Transverse colon (tissue), 4 donors: ENCODE measurements around the gene L3HYPDH. TPM values are rescaled to one million over a fixed set of nuclear protein-coding genes. Genes with fewer than 3 reads are reported as not detected.
A peak's percentile ranks its signal among the peaks of the same experiment; 100 is the strongest.

Experiments used
- DNase-seq: peaks from one replicate; pipeline ENCODE4 v3.0.0-alpha.2; 2019
- H3K27ac ChIP-seq, 4 donors: fragments of 200-600 bp; sonication (generic); 2 replicates each; pipeline ENCODE4 v1.5.1; 2016 to 2018; ENCODE audit warnings: inconsistent platforms in 4 of 4
- H3K27me3 ChIP-seq: fragments of 200-600 bp; sonication (generic); 2 replicates; pipeline ENCODE4 v1.5.1; 2017; ENCODE audit warnings: inconsistent platforms
- H3K36me3 ChIP-seq, 4 donors: fragments of 200-600 bp; sonication (generic); 2 replicates each; pipeline ENCODE4 v1.5.1; 2017 to 2019; ENCODE audit warnings: inconsistent platforms in 4 of 4
- H3K4me1 ChIP-seq, 4 donors: fragments of 200-600 bp; sonication (generic); 2 replicates each; pipeline ENCODE4 v1.5.1; 2017 to 2020; ENCODE audit warnings: inconsistent platforms in 4 of 4
- H3K4me3 ChIP-seq, 4 donors: fragments of 200-600 bp; sonication (generic); 1 replicate in 1 of 4; 2 replicates in 3 of 4; pipeline versions ENCODE4 v1.5.1 to v1.6.1; 2017 to 2019; ENCODE audit warnings: inconsistent platforms in 4 of 4
- H3K9me3 ChIP-seq, 2 donors: fragments of 200-600 bp; sonication (generic); 2 replicates each; pipeline ENCODE4 v1.5.1; 2017 to 2019; ENCODE audit warnings: inconsistent platforms in 2 of 2
- EP300 ChIP-seq: sonication (generic); formaldehyde crosslinking; IDR thresholded peaks from one replicate; pipeline ENCODE4 v1.6.1; 2017; ENCODE audit warnings: antibody characterized with exemption, low read depth
- POLR2A ChIP-seq: fragments of 450-650 bp; IDR thresholded peaks from one replicate; pipeline ENCODE4 v1.6.1; 2016; ENCODE audit warnings: antibody characterized with exemption, mild to moderate bottlenecking, moderate library complexity
- POLR2AphosphoS5 ChIP-seq, 3 donors: sonication (generic); formaldehyde crosslinking; IDR thresholded peaks; one replicate each; pipeline ENCODE4 v1.6.1; 2016; ENCODE audit warnings: antibody characterized with exemption in 3 of 3
- WGBS, 2 donors: methylation state at CpG; one replicate each; pipeline ENCODE4 v1.1.5; 2018; ENCODE audit warnings: low coverage in 1 of 2; 5-methylcytosine and 5-hydroxymethylcytosine counted together
- in situ Hi-C, 4 donors: fragments of 200-750 bp; cut with MboI; loops; one replicate each; pipeline versions ENCODE4 v1.15.0 to v1.15.1; 2017; ENCODE audit warnings: low sequenced_read_pairs in 3 of 4, low pct_ligation_motif_present in 1 of 4, low pct_unique_long_range_greater_than_20kb in 1 of 4
- intact Hi-C: fragments of 100-400 bp; cut with DNase I; formaldehyde crosslinking; loops from one replicate; pipeline ENCODE4 v1.15.1; 2023; ENCODE audit warnings: low total_unique reads
- total RNA-seq, 4 donors: library from RNA; depleted of rRNA; stranded (reverse); fragments of >200 nt; gene quantifications; one replicate each; pipeline ENCODE4 v1.1.0, GENCODE V29; 2016
- TF ChIP-seq, protein P1 (sequence below), 5 experiments: fragments of 200-600 bp in 3 of 5; fragments of 450-650 bp in 2 of 5; sonication (generic) in 3 of 5; IDR thresholded peaks; 1 replicate in 2 of 5; 2 replicates in 3 of 5; pipeline ENCODE4 v1.5.1; 2016 to 2017; ENCODE audit warnings: antibody characterized with exemption in 5 of 5, inconsistent platforms in 3 of 5, mild to moderate bottlenecking in 2 of 5, moderate library complexity in 1 of 5

The L3HYPDH gene
- total RNA-seq, 4 donors from 2014 or later: 16.1 to 125 (median 37.6) TPM

DNA sequence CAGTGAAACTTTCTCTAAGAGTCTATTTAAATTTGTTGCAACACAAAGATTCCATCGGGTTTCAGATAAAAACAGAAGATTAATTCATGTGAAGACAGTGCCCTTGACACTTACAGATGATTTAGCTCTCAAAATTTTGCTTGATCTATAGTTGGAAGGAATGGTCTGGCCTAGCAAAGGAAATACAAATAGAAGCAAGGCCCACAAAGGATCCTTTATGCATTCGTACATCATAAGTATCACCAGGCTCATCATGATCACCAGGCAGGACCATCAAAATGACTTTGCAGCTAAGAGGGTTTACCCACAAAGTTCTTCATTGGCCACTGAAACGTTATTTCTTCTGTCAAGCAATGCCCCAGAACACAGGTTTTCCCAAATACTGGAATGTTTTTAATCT is 24.9 kb upstream of the L3HYPDH start:
- in situ Hi-C loops: loop anchor here in 1 of 4 donors (10.0 kb wide), 1 partner anchor 66 kb away; the partner anchor contains the start of gene CCDC175
- peaks cover 0 to 15% (median 4%) of the 10 kb centered on the region in 4 donors for H3K4me1 ChIP-seq
- H3K4me3 ChIP-seq: no peak overlapping the region
- H3K27ac ChIP-seq: no peak overlapping the region
- WGBS, 2 donors: 72 to 82% methylated on average over 2 to 3 of the region's 3 CpGs
- TF ChIP-seq POLR2AphosphoS5 (IDR thresholded peaks at IDR 0.05) (no peak), POLR2A (no peak), EP300 (no peak)
- H3K36me3 ChIP-seq: no peaks in the 10 kb centered on the region
- no peaks in the 10 kb centered on the region for H3K27me3 ChIP-seq
- DNase-seq: no peak
- intact Hi-C loops: no loop called here
- H3K9me3 ChIP-seq: no peaks in the 10 kb centered on the region

DNA sequence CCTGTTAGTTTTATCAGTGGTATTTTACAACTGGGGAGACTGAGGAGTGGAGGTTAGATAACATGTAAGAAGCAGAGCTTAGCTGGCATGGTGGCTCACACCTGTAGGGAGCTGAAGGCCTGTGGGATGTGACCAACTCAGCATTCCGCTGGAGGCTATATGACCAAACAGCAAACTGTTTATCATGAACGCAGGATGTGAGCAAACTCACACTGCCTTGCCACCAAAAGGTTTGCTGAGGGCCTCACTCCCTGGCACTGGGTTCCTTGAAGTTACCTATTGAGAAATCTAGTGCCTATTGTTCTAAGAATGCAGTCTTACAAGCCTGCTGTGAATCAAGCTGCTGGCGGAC is 23.5 kb upstream of the L3HYPDH start:
- intact Hi-C loops: no loop called here
- no peak for DNase-seq
- Histone ChIP-seq H3K9me3 (no peaks in the 10 kb centered on the region), H3K4me1 (peaks cover 0 to 15% (median 4%) of the 10 kb centered on the region in 4 donors), H3K4me3 (no peak overlapping the region), H3K27ac (no peak overlapping the region), H3K36me3 (no peaks in the 10 kb centered on the region), H3K27me3 (no peaks in the 10 kb centered on the region)
- in situ Hi-C loops: loop anchor here in 1 of 4 donors (10.0 kb wide), 1 partner anchor 67 kb away; the partner anchor contains the start of gene CCDC175
- TF ChIP-seq, protein P1, sequence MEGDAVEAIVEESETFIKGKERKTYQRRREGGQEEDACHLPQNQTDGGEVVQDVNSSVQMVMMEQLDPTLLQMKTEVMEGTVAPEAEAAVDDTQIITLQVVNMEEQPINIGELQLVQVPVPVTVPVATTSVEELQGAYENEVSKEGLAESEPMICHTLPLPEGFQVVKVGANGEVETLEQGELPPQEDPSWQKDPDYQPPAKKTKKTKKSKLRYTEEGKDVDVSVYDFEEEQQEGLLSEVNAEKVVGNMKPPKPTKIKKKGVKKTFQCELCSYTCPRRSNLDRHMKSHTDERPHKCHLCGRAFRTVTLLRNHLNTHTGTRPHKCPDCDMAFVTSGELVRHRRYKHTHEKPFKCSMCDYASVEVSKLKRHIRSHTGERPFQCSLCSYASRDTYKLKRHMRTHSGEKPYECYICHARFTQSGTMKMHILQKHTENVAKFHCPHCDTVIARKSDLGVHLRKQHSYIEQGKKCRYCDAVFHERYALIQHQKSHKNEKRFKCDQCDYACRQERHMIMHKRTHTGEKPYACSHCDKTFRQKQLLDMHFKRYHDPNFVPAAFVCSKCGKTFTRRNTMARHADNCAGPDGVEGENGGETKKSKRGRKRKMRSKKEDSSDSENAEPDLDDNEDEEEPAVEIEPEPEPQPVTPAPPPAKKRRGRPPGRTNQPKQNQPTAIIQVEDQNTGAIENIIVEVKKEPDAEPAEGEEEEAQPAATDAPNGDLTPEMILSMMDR (IDR thresholded peaks at IDR 0.05): no peak
- TF ChIP-seq POLR2A: no peak
- no peak for TF ChIP-seq POLR2AphosphoS5 (IDR thresholded peaks at IDR 0.05)
- no peak for TF ChIP-seq EP300
- 96% methylated on average over 3 of the region's 3 CpGs; no CpG with 5 or more reads in 1 of the 2 donors for WGBS, 2 donors

DNA sequence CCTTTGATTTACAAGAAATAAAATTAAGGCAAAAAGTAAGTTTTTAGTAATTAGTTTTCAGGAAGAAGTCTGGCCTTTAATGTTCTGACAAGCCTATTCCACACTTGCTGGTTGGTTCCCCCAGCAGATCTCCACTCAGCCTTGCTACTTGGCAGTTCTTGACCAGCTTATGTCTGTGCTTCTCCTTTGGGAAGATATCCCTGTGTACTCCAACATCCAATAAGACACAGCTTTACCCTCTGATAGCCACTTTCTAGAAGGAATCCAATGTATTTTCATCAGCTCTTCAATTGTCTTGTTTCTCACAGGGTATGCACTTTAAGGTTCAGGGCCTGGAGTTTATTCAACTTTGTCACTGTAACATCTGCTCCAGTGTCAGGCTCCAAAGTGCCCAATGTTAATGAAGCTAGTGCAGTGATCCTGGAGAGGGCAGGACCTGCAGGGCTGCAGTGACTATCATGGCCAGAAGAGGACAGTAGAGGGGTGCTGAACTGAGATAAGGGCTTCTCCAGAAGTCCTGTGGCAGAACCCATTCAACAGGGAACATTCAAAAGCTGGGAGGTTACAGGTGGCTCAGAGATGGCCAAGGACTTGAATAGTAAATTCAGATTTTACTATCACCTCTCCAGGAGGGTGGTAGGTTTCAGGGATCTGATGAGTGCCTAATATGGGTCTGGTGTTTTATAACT is 23.0 kb upstream of the L3HYPDH start:
- H3K27ac ChIP-seq: no peak overlapping the region
- in situ Hi-C loops: loop anchor here in 1 of 4 donors (10.0 kb wide), 1 partner anchor 68 kb away; the partner anchor contains the start of gene CCDC175
- intact Hi-C loops: no loop called here
- DNase-seq: peak; percentile 83
- H3K4me3 ChIP-seq: no peak overlapping the region
- no peak for TF ChIP-seq POLR2AphosphoS5 (IDR thresholded peaks at IDR 0.05)
- TF ChIP-seq, protein P1 (IDR thresholded peaks at IDR 0.05): peak; percentile 70 to 91 (median 87)
- no peaks in the 10 kb centered on the region for H3K9me3 ChIP-seq
- H3K4me1 ChIP-seq: peaks cover 0 to 14% (median 4%) of the 10 kb centered on the region in 4 donors
- H3K27me3 ChIP-seq: no peaks in the 10 kb centered on the region
- no peaks in the 10 kb centered on the region for H3K36me3 ChIP-seq

DNA sequence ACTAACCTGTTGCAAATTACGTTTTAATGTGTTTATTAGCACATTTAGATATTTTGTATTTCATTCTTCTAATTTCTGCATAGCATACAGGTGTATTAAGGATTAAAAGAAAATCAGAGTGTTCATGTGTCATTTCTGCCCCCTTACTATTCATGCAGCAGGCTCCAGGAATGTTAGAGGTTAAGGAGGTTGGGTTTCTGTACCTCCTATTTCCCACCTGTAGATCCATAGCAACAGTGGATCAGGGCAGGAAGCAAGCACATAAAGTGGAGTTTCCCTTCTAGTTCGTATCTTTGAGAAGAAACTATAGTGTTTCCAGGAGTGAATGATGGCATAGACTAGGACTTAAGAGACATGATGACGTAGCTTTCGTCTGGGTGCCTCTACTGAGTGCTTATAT is 19.0 kb upstream of the L3HYPDH start:
- 75 to 88% methylated on average over 3 to 4 of the region's 4 CpGs for WGBS, 2 donors
- no peak for TF ChIP-seq POLR2A
- TF ChIP-seq EP300: no peak
- Histone ChIP-seq H3K36me3 (peaks cover 0 to 13% (median 4%) of the 10 kb centered on the region in 4 donors), H3K4me1 (peaks cover 0 to 16% (median 4%) of the 10 kb centered on the region in 4 donors), H3K27ac (no peak overlapping the region), H3K9me3 (no peaks in the 10 kb centered on the region), H3K27me3 (no peaks in the 10 kb centered on the region), H3K4me3 (no peak overlapping the region)
- in situ Hi-C loops: loop anchor here in 1 of 4 donors (10.0 kb wide), 1 partner anchor 72 kb away; the partner anchor contains the start of gene CCDC175
- no peak for DNase-seq
- intact Hi-C loops: no loop called here

DNA sequence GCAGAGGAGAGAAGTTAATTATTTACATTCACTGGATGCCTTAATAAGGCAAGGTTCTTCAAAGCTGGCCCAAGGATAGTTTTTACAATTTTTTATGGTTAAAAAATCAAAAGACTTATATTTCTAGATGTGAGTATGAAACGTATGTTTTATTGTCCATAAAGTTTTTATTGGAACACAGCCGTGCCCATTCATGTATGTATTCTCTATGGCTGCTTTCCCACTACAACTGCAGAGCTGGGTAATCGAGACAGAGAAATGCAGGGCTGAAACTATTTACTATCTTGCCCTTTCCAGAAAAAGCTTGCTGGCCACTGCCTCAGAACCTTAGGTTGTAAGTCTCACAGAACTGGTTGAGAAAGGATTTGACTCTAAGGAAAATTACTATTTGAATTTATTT is 16.5 kb upstream of the L3HYPDH start:
- peaks cover 0 to 16% (median 4%) of the 10 kb centered on the region in 4 donors for H3K4me1 ChIP-seq
- no peaks in the 10 kb centered on the region for H3K27me3 ChIP-seq
- in situ Hi-C loops: loop anchor here in 1 of 4 donors (10.0 kb wide), 1 partner anchor 74 kb away; the partner anchor contains the start of gene CCDC175
- DNase-seq: no peak
- no peaks in the 10 kb centered on the region for H3K9me3 ChIP-seq
- intact Hi-C loops: no loop called here
- TF ChIP-seq, protein P1 (IDR thresholded peaks at IDR 0.05): no peak
- no peak for TF ChIP-seq POLR2AphosphoS5 (IDR thresholded peaks at IDR 0.05)
- no peak for TF ChIP-seq EP300
- TF ChIP-seq POLR2A: no peak
- WGBS, 2 donors: 42 to 48% methylated on average over 3 of the region's 3 CpGs
- no peak overlapping the region for H3K4me3 ChIP-seq
- H3K27ac ChIP-seq: no peak overlapping the region
- peaks cover 0 to 29% (median 14%) of the 10 kb centered on the region in 4 donors for H3K36me3 ChIP-seq
